ENCODE results near the gene ATP7A. TPM values are rescaled to one million over a fixed set of nuclear protein-coding genes. Genes with fewer than 3 reads are reported as not detected.
"Not testable (repeated sequence)": the region's sequence is repeated elsewhere in the genome, so short reads cannot be mapped to it uniquely, and the experiment has no call there.

ATP7A gene
- polyA plus RNA-seq, 2 of the 4 experiments (the other 2 are of a cell fraction), result 6.5 to 12.2 TPM

- H3K4me1 ChIP-seq, result peaks cover 9% of the 10 kb centered on the region; the same call in 2 of the 3 replicates
- peak overlapping the region; percentile 33; the same call in 1 of the 3 replicates for H3K4me2 ChIP-seq
- WGBS (ENCODE audit: missing lambda C conversion rate), result 53% methylated on average over 2 of the region's 2 CpGs
- ATAC-seq, result no peak
- no peak overlapping the region for H3K27ac ChIP-seq
- no peak overlapping the region for H3K4me3 ChIP-seq
- DNase-seq (ENCODE audit: low read depth in 1 of 2, low spot score in 1 of 2), result no peak
- CTCF ChIA-PET, result interaction anchor here (0.6 to 1.8 kb wide), 5 partner anchors 17 to 1654 kb away, joined by 3 to 7 read pairs (median 3); no protein-coding TSS in a partner anchor
- H3K9me3 ChIP-seq, result no peaks in the 10 kb centered on the region
- POLR2A ChIA-PET, result no interaction called here
- no peak for FAIRE-seq
- TF ChIP-seq HOXB5 (CRISPR knock-in tag; IDR thresholded peaks at IDR 0.05), result no peak
- TF ChIP-seq KDM1A (IDR thresholded peaks at IDR 0.05; ENCODE audit: low read depth), result no peak
- TF ChIP-seq CTCF (IDR thresholded peaks at IDR 0.05), result no peak
- no peak for TF ChIP-seq HOXA7 (CRISPR knock-in tag; IDR thresholded peaks at IDR 0.05)
- TF ChIP-seq KDM5A (IDR thresholded peaks at IDR 0.05), result no peak
- no peak for TF ChIP-seq ZNF302 (CRISPR knock-in tag; IDR thresholded peaks at IDR 0.05)
- no peak for TF ChIP-seq CBX2 (IDR thresholded peaks at IDR 0.05; ENCODE audit: borderline replicate concordance, low read depth)
- TF ChIP-seq FOSB (CRISPR knock-in tag; IDR thresholded peaks at IDR 0.05), result no peak
Measured at GRCh38 chrX:77917294-77917933, 6.9 kb downstream of the ATP7A start.

DNA sequence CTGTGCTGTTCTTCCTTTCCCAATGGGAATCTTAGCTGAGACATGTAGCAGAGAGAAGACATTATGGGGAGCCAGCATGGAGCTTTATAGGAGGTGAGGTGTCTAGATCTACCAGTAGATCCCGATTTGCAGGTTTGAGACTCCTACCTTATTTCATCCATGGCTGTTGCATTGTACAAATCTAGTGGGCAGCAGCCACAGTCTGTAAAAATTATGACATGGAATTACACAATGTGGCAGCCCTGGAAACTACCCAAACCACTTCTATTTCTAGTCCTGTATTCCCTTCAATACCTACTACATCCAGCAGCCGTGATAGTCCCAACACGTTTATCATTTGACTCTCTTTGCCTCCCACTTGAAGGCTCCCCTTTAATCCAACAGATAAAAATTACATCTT is 8.1 kb downstream of the ATP7A start:
- DNase-seq (ENCODE audit: low read depth in 1 of 2, low spot score in 1 of 2), result no peak
- H3K9me3 ChIP-seq, result no peaks in the 10 kb centered on the region
- H3K4me1 ChIP-seq, result peaks cover 9% of the 10 kb centered on the region; the same call in 2 of the 3 replicates
- no peak overlapping the region for H3K4me3 ChIP-seq
- peak in 1 of 2 experiments; percentile 50; a peak in 1 of 6 replicates for ATAC-seq
- CTCF ChIA-PET, result interaction anchor here (0.6 to 1.3 kb wide), 4 partner anchors 18 to 1655 kb away, joined by 3 to 5 read pairs (median 3); no protein-coding TSS in a partner anchor
- TF ChIP-seq EP300 (IDR thresholded peaks at IDR 0.05), result no peak
- no peak for TF ChIP-seq FOXS1 (CRISPR knock-in tag; IDR thresholded peaks at IDR 0.05)
- no peak for TF ChIP-seq KDM1A (IDR thresholded peaks at IDR 0.05; ENCODE audit: low read depth)
- TF ChIP-seq POLR2A (IDR thresholded peaks at IDR 0.05; ENCODE audit: low read length), result no peak
- TF ChIP-seq ELK1 (IDR thresholded peaks at IDR 0.05; ENCODE audit: low read depth, low read length), result no peak
- TF ChIP-seq PHF8 (IDR thresholded peaks at IDR 0.05; ENCODE audit: borderline replicate concordance, low read depth), result no peak
- no peak for TF ChIP-seq SMC3 (IDR thresholded peaks at IDR 0.05)
- TF ChIP-seq NR3C1 (IDR thresholded peaks at IDR 0.05), result no peak
- no peak for TF ChIP-seq SREBF2 (IDR thresholded peaks at IDR 0.05)
- no peak for TF ChIP-seq HOXB13 (CRISPR knock-in tag; IDR thresholded peaks at IDR 0.05; ENCODE audit: low read depth)
- TF ChIP-seq ZNF302 (CRISPR knock-in tag; IDR thresholded peaks at IDR 0.05), result no peak
- no peak for TF ChIP-seq EHF (CRISPR knock-in tag; IDR thresholded peaks at IDR 0.05)
- TF ChIP-seq, protein P1, sequence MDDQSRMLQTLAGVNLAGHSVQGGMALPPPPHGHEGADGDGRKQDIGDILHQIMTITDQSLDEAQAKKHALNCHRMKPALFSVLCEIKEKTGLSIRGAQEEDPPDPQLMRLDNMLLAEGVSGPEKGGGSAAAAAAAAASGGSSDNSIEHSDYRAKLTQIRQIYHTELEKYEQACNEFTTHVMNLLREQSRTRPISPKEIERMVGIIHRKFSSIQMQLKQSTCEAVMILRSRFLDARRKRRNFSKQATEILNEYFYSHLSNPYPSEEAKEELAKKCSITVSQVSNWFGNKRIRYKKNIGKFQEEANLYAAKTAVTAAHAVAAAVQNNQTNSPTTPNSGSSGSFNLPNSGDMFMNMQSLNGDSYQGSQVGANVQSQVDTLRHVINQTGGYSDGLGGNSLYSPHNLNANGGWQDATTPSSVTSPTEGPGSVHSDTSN (IDR thresholded peaks at IDR 0.05), result no peak
- no peak for TF ChIP-seq CHD4 (IDR thresholded peaks at IDR 0.05; ENCODE audit: borderline replicate concordance)
- TF ChIP-seq, protein P2, sequence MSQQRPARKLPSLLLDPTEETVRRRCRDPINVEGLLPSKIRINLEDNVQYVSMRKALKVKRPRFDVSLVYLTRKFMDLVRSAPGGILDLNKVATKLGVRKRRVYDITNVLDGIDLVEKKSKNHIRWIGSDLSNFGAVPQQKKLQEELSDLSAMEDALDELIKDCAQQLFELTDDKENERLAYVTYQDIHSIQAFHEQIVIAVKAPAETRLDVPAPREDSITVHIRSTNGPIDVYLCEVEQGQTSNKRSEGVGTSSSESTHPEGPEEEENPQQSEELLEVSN (IDR thresholded peaks at IDR 0.05; ENCODE audit: borderline replicate concordance, low read depth), result no peak
- TF ChIP-seq BCL3 (IDR thresholded peaks at IDR 0.05), result no peak
- no peak for TF ChIP-seq CEBPB (IDR thresholded peaks at IDR 0.05)
- TF ChIP-seq HOXB5 (CRISPR knock-in tag; IDR thresholded peaks at IDR 0.05), result no peak
- TF ChIP-seq ZFP36 (IDR thresholded peaks at IDR 0.05; ENCODE audit: borderline replicate concordance, partially characterized antibody), result no peak
- TF ChIP-seq HDAC2 (IDR thresholded peaks at IDR 0.05), result no peak
- H3K4me2 ChIP-seq, result no peak overlapping the region
- FAIRE-seq, result no peak
- 64% methylated on average over 3 of the region's 3 CpGs for WGBS (ENCODE audit: missing lambda C conversion rate)
- H3K27ac ChIP-seq, result no peak overlapping the region
- POLR2A ChIA-PET, result no interaction called here

DNA sequence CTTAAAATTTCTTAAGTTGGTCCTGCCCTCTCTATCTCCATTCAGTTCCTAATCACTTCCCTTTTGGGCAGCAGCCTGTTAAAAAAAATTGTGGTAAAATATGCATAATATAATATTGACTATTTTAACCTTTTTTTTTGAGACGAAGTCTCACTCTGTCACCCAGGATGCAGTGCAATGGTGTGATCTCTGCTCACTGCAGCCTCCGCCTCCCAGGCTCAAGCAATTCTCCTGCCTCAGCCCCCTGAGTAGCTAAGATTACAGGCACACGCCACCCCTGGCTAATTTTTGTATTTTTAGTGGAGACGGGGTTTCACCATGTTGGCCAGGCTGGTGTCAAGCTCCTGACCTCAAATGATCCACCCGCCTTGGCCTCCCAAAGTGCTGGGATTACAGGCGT is 8.9 kb downstream of the ATP7A start:
- H3K27ac ChIP-seq; H3K9me3 ChIP-seq; DNase-seq (ENCODE audit: low read depth in 1 of 2, low spot score in 1 of 2); H3K4me3 ChIP-seq; H3K4me2 ChIP-seq; ATAC-seq; POLR2A ChIA-PET; FAIRE-seq: not testable (repeated sequence)
- CTCF ChIA-PET, result interaction anchor here (1.3 kb wide), 1 partner anchor 111 kb away, joined by 5 read pairs; no protein-coding TSS in a partner anchor
- H3K4me1 ChIP-seq, result peaks cover 16% of the 10 kb centered on the region; the same call in 2 of the 3 replicates
- WGBS (ENCODE audit: missing lambda C conversion rate), result 96% methylated on average over 4 of the region's 6 CpGs
